HK-2 (cell line): ENCODE results near the gene FPR3.
"Not testable (repeated sequence)": the region's sequence is repeated elsewhere in the genome, so short reads cannot be mapped to it uniquely, and the experiment has no call there.

ENCODE experiments used
- DNase-seq: peaks from one replicate; pipeline ENCODE4 v3.0.0-alpha.2; 2018; ENCODE audit not compliant: unreplicated experiment

The FPR3 gene

GRCh38 chr19:51806571-51806970 lies 11.6 kb downstream of the FPR3 start:
- DNase-seq, result not testable (repeated sequence)

- no peak for DNase-seq
Observed at GRCh38 chr19:51807111-51807701, 12.2 kb downstream of the FPR3 start.

- no peak for DNase-seq
Observed at GRCh38 chr19:51807925-51808324, 13.0 kb downstream of the FPR3 start.

- peak; percentile 2 for DNase-seq
Observed at GRCh38 chr19:51808333-51808986, 13.5 kb downstream of the FPR3 start.

- DNase-seq, result no peak
Observed at GRCh38 chr19:51809787-51810186, 14.8 kb downstream of the FPR3 start.

- no peak for DNase-seq
Observed at GRCh38 chr19:51810223-51810622, 15.3 kb downstream of the FPR3 start.

GRCh38 chr19:51811344-51811743 lies 16.4 kb downstream of the FPR3 start:
- no peak for DNase-seq

- no peak for DNase-seq
Observed at GRCh38 chr19:51815043-51815442, 20.1 kb downstream of the FPR3 start.

- no peak for DNase-seq
Observed at GRCh38 chr19:51816711-51817110, 21.8 kb downstream of the FPR3 start.

GRCh38 chr19:51820011-51820410 lies 25.1 kb downstream of the FPR3 start:
- no peak for DNase-seq

- no peak for DNase-seq
Observed at GRCh38 chr19:51820831-51821446, 26.0 kb downstream of the FPR3 start.

- DNase-seq, result no peak
Observed at GRCh38 chr19:51821456-51821855, 26.5 kb downstream of the FPR3 start.

GRCh38 chr19:51821921-51822320 lies 27.0 kb downstream of the FPR3 start:
- no peak for DNase-seq

GRCh38 chr19:51822325-51822724 lies 27.4 kb downstream of the FPR3 start:
- no peak for DNase-seq

- no peak for DNase-seq
Observed at GRCh38 chr19:51822946-51823345, 28.0 kb downstream of the FPR3 start.

- DNase-seq, result no peak
Observed at GRCh38 chr19:51824281-51825005, 29.5 kb downstream of the FPR3 start.

GRCh38 chr19:51830274-51830673 lies 35.3 kb downstream of the FPR3 start:
- DNase-seq, result no peak

- DNase-seq, result no peak
Observed at GRCh38 chr19:51837145-51837544, 42.2 kb downstream of the FPR3 start.

GRCh38 chr19:51861870-51862622 lies 67.1 kb downstream of the FPR3 start:
- DNase-seq, result no peak

GRCh38 chr19:51873097-51873496 lies 78.1 kb downstream of the FPR3 start:
- no peak for DNase-seq
